Fibroblast of mammary gland (primary cell): ENCODE results near the gene BSCL2.
A peak's percentile ranks its signal among the peaks of the same experiment; 100 is the strongest.

Experiments
- DNase-seq: peaks from one replicate; pipeline ENCODE4 v3.0.0-alpha.2; 2010; ENCODE audit warnings: low read depth
- H3K4me3 ChIP-seq: 2 replicates; pipeline ENCODE4 v1.5.1; 2011; ENCODE audit warnings: low read depth, mild to moderate bottlenecking, low read length, moderate library complexity; ENCODE audit not compliant: control insufficient read depth
- TF ChIP-seq, protein P1 (sequence below): conservative IDR thresholded peaks from 2 replicates; pipeline ENCODE4 v1.5.1; 2011; ENCODE audit warnings: low read depth, low read length, inconsistent platforms; ENCODE audit not compliant: control insufficient read depth, insufficient read depth

The BSCL2 gene

DNA sequence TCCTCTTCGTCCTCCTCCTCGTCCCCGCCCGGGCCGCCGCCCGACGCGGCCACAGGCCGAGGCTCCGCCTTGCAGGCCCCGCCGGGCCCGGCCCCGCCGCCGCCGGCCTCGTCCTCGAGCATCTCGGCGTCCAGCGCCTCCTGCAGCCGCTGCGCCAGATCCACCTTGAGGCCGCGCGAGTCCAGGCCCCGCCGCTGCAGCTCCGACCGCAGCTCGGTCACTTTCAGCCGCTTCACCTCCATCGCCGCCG is 19.6 kb upstream of the BSCL2 start:
- peak overlapping the region; percentile 98 for H3K4me3 ChIP-seq
- TF ChIP-seq, protein P1, sequence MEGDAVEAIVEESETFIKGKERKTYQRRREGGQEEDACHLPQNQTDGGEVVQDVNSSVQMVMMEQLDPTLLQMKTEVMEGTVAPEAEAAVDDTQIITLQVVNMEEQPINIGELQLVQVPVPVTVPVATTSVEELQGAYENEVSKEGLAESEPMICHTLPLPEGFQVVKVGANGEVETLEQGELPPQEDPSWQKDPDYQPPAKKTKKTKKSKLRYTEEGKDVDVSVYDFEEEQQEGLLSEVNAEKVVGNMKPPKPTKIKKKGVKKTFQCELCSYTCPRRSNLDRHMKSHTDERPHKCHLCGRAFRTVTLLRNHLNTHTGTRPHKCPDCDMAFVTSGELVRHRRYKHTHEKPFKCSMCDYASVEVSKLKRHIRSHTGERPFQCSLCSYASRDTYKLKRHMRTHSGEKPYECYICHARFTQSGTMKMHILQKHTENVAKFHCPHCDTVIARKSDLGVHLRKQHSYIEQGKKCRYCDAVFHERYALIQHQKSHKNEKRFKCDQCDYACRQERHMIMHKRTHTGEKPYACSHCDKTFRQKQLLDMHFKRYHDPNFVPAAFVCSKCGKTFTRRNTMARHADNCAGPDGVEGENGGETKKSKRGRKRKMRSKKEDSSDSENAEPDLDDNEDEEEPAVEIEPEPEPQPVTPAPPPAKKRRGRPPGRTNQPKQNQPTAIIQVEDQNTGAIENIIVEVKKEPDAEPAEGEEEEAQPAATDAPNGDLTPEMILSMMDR = no peak
- no peak for DNase-seq

DNA sequence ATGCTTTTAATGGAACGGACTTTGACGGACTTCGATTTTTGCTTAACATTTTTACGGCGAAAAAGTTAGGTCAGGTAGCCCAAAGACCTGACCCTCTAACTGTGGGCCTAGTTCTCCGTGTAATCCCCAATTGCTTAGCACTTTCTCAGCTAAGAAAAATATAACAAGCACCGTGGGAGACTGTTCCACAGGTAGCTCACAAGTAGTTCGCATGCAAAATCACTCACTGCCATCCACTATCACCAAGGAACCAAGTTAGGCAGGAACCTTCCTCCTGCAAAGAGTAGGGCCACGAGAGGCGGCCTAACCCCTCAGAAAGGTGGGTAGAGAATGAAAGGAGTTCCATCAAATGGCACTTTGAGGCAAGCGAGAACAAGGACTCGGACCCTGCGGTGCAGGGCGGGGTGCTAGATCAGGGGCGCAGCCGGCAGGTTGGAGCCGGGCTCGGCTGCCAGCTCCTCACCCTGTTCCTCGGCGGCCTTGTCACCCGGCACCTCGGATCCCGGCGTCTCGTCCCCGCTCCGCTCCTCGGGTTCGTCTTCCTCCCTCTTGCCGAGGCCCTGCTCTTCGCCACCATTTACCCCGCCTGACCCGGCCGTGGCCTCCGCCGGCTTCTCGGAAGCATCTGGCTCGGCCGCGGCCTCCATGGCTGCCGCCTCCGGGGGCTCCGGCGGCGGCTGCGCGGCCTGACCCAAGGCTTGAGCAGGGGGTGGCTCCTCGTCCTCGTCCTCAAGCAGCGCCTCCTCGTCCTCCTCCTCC is 19.1 kb upstream of the BSCL2 start:
- peak overlapping the region; percentile 98 for H3K4me3 ChIP-seq
- TF ChIP-seq, protein P1 = no peak
- no peak for DNase-seq

DNA sequence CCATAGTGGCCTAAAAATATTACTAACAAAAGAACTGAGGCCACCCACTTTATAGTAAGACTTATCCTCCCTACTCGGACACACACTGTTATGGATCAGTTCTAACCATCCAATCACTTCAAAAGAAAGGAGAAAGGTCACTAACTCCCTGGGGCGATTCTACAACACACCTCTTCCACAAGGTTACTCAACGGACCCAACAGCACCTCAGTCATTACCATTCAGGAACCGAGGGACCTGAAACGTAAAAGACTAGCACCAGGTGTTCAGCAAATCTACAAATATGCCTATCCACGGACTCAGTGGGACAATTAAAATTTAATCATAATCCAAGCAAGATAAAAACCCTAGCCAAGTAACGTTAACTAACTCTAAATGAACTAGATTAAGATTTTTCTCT is 18.4 kb upstream of the BSCL2 start:
- TF ChIP-seq, protein P1 = no peak
- no peak for DNase-seq
- H3K4me3 ChIP-seq = peak overlapping the region; percentile 98

DNA sequence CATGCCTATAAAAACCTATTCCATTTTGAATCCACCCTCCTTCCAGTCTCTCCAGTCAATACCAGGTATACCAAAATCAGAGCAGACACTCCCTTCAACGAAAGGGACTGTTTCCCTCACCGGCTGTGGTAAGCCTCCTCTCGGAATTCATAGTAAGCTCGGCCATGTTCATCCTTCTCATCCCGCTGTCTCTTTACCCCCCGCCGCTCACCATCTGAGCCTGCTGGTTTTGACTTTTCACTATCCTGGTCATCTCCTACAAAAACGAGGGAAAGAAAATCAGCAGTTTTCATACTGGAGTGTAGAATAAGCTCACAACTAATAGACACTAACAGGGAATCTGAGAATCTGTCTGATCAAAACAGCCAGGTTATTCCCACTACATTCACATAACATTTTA is 16.9 kb upstream of the BSCL2 start:
- TF ChIP-seq, protein P1 = no peak
- peak overlapping the region; percentile 98 for H3K4me3 ChIP-seq
- no peak for DNase-seq

DNA sequence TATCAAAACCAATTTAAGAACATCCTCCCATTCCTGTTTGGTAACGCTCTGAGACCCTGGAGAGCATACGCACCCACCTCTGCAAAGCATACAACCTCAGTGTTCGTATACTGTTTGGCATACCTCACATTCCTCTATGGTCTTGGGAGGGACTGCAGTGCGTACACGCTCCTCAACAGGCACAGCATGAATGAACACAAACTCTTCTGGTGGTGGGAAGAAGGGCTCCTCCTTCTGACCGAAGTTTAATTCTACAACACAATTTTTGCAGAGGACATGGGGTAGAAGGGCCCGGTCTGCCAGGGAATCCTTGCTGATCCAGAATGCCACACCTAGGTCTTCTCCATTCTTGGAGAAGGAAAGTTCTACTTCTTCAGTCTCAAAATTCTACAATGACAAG is 14.8 kb upstream of the BSCL2 start:
- H3K4me3 ChIP-seq = no peak overlapping the region
- DNase-seq = peak; percentile 57
- TF ChIP-seq, protein P1 = peak; percentile 15

DNA sequence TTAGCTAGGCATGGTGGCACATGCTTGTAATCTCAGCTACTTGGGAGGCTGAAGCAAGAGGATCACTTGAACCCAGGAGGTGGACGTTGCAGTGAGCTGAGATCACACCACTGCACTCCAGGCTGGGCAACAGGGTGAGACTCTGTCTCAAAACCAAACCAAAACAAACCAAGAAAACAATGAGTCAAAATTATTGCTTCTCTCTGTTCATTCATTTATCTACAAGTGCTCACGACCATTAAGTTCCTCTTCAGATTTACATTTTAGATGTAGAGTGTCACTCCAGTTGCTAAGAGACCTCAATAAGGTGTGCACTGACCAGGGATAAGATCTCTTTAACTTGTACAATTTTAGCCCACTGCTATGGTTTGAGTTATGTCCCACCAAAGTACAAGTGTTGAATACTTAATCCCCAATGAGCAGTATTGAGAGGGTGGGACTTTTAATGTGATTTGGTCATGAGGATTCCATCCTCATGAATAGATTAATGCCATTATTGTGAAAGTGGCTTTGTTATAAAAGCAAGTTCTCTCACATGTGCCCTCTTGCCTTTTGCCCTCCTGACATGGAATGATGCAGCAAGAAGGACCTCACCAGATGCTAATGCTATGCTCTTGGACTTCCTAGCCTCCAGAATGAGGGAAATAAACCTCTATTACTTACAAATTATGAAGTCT is 12.2 kb upstream of the BSCL2 start:
- TF ChIP-seq, protein P1 = no peak

More for the DNA sequence above, 12.2 kb upstream of the BSCL2 start:
- peak; percentile 64 for DNase-seq
- no peak overlapping the region for H3K4me3 ChIP-seq
